Fibroblast of skin of scalp (primary cell): ENCODE measurements around the gene ASB2.

Experiments
- DNase-seq: peaks from one replicate; pipeline ENCODE4 v3.0.0-alpha.2; 2013

Gene ASB2

DNA sequence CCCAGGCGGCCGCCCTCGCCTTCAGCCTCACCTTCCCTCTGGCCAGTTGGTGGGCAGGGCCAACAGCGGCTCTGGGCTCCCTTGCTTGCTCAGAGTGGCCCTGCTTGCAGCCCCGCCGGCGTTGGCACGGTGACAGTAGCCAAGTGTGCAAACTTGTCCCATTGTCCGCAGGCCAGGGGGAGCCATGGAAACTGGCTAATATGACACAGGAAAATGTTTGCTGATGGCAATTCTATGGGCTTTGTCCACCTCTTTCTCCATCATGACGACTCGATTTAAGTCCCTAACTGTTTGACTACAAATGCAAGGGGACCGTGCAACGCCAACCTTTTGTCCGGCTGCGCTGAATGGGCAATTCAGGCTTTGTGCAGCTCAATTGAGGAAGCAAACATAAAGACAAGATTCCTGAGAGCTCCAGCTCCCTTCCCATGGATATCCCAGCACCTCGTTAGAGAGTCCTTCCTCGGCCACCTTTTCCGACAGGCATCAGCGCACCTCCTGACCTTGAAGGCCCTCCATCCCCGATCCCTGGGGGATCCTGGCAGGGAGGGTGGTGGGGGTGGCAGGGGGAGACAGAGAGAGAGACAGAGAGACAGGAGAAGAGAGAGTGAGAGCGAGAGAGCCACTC lies 50.0 kb downstream of the ASB2 start:
- DNase-seq, result no peak

DNA sequence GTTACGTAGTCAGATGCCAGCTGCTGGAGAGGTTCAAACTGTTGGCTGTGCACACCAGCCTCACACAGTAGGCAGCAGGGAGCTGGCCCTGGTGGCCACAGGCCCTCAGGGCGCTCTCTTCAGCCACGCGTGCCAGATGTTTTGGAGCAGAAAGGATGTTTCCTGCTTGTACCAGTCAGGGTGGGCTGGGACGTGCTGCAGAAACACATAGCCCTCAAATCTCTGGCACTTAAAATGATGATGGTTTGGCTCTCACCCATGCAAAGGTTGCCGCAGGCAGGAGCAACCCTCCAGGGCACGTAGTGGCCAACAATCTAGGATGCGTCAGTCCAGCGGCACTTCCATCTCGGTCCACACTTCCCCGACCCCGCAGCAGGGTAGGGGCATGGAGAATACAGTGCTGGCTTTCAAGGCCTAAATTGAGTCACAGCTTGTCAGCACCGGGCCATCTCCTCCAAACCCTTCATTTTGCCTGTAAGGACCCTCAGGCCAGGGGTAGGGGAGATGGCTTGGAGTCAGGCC lies 50.9 kb downstream of the ASB2 start:
- DNase-seq, result no peak

DNA sequence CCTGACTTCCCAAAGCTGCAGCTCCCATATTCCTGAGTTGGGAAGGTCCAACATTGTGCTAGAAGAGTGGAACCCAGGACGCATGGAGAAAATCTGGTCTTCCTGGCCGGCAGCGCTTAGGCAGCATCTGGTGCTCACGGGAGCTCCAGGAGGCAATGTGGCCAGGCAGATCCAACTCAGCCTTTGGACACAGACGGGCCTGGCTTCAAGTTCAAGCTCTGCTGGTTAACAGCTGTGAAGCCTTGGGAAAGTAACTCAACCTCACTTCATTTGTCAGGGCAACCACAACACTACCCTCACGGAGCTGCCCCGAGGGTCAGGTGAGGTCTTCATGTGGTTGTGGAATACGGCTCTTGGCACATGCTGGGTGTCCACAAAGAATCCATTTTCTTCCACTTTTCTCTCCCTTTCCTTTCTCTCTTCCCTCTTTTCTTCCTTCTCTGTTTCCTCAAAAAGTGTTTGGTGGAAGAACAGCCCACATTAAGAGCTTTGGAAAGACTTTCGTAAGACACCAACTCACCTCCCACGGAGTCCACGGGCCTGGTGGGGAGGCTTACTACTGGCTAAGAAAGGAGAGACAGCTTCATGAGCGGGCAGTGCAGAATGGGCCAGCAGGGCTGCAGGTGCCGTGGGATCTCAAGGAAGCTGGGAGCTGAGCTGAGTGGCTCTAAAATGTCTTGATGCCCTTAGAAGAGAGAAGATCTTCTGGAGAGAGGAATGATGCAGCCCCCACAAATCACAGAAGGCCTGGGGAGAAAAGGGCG lies 51.6 kb downstream of the ASB2 start:
- no peak for DNase-seq

DNA sequence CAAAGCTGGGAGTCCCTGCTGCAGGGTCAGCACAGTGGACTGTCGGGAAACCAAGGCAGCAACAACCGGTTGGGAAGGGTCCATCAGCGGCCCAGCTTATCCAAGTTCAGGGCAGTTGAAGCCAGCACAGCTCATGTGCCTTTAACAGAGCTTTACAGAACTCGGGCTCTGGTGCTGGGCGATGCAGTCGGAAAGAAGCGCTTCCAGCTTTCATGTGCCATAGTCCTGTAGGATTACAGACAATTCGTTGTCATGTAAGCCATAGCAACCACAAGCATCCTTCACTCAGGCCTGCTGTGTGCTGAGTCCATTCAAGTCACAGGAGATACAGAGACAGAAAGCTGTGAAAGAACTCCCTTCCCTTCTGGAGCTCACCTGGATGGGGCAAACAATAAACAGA lies 52.7 kb downstream of the ASB2 start:
- no peak for DNase-seq

DNA sequence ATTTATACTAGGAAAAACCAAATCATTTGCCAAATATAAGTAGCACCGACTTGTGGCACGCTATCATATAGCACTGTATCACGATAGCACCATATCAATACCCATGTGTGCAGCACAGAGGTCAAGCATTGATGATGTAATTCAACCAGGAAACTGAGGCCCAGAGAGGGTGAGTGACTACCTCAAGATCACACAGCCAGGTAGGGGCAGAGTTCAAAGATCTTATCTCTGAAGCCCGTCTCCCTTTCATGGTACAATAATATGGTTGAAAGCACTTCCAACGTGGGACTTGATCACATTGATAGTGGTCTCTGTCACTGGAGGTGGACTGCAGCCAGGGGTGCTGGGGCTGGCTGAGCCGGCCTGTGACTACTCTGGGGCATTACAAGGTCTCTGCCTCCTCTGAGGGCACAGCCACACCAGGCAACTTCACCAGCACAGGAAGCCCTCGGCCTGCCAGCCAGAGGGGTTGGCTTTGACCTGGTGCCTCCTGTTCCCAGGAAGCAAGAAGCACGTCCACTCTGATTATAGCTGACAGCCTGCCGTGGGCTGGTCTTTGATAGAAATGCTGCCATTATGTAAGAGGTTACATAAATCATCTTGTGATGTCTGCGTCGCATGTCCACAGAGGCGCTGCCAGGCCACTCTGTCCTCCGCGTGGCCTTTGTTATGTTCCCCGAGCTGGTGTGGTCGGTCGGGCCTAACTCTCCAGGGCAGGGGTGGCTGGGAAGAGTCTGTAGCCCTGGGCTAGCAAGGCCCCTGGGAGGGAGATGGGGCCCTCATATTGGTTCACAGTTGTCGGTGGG lies 55.2 kb downstream of the ASB2 start:
- DNase-seq, result no peak

DNA sequence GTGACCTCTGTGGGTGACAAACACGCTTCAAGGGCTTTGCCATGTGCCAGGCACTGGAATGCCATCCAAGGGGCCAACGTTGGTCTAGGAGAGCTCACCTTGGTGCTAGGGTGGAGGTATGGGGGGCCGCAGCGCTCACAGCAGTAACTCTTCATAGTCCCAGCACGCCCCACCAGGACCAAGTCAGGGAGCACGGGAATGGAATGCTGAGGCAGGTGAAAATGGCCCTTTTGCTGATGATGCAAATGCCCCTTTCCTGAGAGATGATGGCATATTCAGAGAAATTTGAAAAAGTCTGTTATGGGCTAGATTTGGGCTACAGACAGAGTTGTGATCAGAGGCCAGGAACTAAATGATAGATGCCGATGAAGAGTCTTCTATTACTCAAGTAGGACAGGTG lies 59.2 kb downstream of the ASB2 start:
- no peak for DNase-seq

DNA sequence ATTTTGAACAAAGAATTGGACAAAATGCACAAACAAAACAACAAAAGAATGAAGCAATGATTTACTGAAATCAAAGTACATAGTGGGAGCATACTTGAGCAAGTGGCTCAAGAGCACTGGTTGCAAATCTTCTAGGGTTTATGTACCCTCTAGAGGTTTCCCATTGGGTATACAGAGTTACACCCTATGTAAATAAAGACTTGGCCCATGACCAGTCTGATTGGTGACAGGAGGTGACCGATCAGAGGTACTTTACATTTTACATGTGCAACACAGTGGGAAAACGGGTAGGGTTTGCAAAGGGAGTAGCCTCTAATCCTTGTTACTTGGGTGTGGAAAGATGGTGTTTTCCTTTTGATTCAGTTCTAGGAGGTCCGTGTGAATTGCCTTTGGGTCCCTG lies 59.9 kb downstream of the ASB2 start:
- no peak for DNase-seq

DNA sequence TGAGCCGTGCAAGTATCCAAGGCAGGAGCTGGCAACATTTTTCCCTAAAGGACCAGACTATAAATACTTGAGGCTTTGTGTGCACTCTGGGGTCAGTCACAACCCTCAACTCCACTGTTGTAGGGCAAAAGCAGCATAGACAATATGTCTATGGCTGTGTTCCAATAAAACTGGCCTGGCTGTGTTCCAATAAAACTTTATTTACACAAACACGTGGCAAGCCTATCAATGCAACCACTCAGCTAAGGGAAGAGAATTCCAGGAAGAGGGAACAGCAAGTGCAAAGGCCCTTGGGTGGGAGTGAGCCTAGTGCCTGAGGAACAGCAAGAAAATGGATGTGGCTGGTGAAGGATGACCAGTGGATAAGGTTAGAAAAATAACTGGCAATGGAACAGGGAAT lies 60.6 kb downstream of the ASB2 start:
- DNase-seq, result no peak

DNA sequence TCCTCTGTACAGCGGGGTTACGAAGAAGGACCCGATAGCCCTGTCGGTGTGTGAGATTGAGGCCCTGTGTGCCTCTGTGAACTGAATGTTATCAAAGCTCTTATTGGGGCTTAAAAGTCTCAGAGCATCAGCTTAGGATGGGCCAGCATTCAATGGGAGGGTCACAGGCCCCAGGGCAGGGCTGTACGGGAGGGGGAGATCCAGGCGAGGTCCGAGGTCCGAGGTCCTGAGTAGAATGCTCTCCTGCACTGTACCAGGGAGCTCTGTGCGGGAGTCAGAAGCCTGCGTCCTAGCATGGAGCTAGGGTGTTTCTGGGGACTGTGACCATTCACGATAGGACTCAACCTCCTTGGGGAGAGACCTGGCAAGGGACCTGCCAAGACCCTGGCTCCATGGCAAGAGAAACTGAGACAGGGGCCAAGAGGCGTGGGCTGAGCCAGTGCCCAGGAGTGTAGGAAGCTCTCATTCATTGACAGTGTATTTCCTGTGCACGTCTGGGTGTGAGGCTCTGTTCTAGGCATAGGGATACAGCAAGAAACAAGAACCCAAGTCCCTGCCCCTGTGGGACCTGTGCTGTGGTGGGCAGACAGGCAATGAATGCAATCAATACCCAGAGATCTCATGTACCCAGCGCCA lies 61.2 kb downstream of the ASB2 start:
- no peak for DNase-seq

DNA sequence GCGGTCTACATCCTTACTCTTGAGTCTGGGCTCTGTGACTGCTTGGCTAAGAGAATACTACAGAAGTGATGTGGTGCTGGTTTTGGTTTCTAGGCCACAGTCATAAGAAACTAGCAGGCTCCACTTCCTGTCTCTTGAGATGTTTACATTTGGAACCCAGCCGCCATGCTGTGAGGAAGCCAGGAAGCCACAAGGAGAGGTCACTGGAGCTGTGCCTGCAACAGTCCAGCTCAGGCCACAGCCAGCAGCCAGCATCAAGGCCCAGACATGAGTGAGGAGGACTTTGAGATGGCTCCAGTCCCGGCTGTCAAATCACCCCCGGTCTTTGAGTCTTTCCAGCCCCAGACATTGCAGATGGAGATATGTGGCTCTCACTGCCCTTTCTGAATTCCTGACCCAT lies 62.1 kb downstream of the ASB2 start:
- DNase-seq, result no peak

DNA sequence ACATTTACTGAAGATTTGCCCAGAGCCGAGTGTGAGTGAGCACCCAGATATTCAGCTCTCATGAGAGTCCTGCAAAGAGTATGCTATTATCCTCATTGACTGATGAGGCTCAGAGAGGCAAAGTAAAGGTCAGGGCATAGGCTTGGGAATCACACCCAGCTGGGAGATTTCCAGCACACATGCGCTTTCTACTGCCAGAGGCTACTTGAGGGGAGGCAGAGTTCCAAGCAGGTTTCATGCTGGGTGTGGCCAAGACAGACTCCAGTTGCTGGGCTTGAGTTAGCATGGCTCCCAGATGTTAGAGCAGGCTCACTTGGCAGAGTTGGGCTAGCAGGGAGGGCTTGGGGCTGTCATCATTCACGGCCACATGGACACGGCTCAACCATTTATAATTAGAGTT lies 63.6 kb downstream of the ASB2 start:
- no peak for DNase-seq

DNA sequence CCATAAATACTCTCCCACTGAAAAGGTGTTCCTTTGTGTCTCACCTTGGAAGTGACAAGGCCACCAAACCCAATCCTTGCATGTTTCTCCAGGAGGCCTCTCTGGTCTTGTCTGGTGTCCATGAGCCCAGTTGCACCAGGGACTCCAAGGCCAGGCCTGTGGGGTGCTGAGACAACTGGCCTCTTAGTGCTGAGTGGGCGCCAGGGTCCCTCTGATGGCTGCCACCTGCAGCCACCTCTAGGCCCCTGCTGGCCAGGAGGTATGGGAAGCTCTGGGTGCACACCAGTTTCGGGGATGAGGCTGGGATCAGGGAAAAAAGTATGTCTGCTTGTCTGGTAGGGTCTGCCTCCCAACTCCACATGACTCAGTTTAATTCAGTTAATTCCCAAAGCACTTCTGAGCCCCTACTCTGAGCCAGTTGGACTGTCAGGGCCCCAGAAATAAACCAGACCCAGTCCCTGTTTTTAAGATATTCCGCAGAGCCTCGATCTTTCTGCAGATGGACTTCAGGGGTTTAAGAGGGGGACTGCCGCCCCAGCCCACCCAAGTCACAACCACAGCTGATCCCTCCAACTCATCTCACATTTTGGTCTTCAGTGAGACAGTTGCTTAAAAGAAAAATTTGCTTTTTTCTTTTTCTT lies 64.3 kb downstream of the ASB2 start:
- DNase-seq, result no peak

DNA sequence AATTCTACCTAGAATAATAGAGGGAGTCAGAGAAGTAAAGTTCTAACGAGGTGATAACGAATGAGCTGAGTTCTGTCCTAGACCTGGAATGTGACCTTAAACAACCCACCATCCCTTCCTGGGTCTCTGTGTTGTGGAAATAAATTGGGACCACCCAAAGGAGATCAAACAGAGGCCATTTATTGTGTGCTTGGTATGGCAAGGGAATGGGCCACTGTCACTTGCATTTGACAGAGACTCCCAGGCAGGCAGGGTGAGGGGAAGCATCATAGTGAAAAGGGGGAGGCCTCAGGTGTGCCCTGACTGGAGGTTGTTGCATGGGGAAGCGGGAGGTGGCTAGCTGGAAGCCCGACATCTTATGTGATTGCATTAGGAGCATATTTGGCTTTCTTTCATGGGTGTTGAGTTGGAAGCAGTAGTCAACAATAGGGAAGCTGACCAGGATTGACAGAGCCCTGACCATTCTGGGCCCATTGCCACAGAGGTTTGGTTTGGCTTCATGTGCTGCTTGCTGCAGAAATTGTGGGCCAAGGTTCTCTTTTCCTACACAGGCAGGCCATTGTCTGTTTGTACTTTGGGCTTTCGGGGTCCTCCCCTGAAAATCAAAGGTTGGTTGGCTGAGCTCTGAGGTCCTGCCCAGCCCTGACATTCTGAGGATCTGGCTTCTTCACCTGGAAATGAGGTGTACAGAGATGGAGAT lies 66.8 kb downstream of the ASB2 start:
- no peak for DNase-seq

DNA sequence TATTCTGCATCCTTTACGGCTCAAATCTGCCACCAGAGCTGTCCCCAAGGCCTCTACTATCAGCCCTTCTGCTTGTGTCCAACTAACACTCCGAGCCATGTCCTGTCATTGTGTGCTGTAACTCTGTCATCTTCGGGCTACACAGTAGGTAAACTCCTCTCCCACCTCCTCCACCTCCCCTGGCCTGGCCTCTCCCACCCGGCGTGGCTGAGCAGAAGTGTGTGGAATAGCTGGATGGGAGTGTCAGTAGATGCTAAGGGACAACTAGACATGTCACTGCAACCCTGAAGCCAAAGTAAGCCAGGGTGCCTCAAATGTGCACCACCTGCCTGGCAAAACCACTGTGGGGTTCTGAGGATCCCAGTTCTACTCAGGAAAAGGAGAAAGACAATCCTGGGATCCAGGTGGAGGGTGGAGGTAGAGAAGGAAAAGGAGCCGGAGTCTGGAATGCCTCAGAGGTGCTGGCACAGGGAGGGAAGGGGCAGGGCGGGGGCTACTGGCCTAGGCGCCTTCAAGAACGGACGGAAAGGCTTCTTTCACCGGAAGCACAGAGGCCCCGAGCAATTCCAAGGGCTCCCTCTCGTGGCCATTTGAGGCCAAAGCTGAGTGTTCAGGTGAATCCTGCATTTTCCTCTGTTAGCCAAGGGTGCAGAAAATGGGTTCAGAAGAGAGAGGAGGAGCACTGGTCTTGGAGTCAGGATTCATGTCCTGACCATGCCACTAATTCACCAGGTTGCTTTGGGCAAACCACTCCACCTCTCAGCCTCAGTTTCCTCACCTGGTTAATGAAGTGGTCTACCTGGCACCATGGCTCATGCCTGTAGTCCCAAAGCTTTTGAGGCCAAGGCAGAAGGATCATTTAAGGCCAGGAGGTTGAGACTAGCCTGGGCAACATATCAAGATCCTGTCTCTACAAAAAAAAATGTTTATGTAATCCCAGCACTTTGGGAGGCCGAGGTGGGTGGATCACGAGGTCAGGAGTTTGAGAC lies 69.7 kb downstream of the ASB2 start:
- DNase-seq, result peak; percentile 39

DNA sequence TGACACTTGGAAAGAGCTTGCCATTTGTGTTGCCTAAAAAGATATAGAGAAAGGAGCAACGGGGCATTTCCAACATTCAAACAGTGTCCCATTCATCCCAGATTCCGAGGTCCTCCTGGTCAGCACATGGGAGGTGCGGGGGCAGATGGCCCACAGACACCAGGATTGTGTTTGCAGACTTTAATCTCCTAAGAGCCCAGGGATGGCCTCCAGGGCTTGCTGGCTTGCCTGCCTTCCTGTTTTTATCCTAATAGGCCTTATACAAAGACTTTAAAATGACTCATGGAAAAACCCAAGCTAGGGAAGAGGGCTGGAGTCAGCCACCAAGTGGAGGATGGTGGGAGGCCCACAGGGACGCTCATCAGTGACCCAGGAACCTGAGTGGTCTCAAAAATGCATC lies 70.7 kb downstream of the ASB2 start:
- DNase-seq, result no peak

DNA sequence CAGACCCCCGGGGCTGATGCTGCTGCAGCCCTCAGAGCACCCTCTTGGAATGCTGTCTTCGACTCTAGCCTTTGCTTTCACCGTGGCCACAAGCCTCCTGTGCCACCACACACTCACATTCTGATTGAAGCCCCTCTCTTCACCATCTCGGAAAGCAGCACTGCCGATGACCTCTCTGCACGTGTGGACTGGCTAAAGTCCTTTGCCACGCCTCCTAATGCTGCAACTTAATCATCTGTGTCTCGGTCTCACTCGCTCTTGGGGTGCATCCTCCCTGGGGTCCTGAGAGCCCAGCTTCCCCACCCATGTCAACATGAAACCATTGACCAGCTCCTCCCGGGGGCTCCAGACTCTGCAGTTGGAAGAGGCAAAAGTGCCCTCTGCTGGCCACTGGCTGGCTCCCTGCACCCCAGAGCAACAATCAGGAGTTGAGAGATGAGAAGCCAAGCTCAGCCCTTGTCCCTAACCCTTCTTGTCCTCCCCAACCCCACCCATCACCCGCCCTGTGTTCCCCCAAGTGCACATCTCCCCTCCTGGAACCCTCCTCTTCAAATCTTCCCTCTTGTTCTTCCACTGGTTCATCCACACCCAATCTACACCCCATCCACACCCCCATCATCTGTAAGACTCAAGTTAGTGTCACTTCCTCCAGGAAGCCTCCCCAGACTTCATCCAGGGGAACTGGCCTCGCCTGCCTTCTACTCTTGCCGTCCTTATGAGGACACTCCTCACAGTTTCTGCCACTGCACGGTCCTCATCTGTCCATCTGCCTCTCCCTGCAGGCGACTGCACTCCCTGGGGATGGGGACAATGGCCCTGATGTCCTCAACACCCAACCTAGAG lies 72.8 kb downstream of the ASB2 start:
- DNase-seq, result peak; percentile 5

DNA sequence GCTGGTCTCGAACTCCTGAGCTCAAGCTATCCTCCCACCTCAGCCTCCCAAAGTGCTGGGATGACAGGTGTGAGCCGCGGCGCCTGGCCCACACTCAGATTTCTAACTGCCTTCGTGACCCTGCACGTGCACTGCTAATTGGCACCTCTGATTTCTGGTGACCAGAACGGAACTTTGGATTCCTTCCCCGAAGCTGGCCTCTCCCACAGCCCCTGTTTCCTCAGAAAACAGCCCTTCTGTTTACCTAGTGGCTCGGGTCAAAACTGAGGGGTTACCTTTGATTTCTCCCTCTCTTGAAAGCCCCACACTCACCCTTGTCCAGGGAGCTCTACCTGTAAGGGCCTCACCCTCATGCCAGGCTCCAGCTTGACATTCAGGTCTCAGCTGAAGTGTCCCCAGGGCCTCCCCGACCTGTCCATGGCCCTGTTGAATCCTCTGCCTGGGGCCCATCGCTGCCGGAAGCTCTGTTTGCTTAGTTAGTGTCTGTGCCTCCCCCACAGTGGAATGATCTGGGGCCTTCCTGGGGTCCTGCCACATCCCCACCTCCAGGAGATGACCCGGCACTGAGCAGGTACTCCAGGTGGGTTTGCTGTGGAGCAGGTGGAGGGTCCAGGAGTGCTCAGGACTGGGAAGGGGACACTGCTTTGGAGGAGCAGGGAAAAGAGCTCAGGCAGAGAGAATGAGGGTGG lies 73.6 kb downstream of the ASB2 start:
- no peak for DNase-seq

DNA sequence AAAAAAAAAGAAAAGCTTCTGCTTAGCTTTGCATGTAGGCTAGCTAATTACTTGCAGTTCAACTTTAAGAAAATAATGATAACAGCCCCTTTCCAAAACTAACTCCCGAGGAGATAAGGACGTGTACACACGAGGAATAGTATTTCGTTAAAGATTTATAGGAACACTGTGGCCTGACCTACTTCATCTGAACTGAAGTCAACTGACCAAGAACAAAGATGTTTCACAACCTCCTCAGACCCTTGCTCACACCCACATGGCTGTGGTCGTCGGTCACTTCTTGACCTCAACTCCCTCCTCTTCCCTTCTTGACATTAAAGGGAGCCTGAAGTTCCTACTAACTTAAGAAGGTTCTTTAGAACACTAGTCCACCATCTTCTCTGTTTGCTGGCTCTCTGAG lies 74.6 kb downstream of the ASB2 start:
- no peak for DNase-seq

DNA sequence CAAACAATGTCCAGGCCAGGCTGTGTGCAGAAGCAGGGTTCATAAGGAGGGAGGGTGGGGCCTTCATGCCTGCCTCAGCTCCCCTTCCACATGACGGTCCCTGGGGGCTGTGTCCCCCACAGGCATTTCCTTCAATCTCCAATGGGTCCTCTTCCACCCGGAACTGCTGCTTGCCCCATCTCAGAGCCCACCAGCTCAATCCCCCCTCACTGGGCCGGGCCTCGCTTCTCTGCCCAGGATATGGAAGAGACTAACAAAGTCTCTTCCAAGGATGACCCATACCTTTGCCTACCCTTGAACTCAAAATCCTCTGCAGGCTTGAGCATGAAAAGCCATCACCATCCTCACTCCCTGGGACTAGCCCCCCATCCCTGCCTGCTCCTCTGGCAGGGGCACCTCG lies 77.6 kb downstream of the ASB2 start:
- no peak for DNase-seq
